Activated CD8-positive, alpha-beta T cell treated with anti-CD3 and anti-CD28 coated beads for 36 hours (primary cell): ENCODE measurements around the gene EWSR1. TPM values are rescaled to one million over a fixed set of nuclear protein-coding genes. Genes with fewer than 3 reads are reported as not detected.

Source experiments
- ATAC-seq: fragments of 200-7000 bp; cut with Tn5 transposase; one replicate; pipeline ENCODE4 v1.10.0; 2021; ENCODE audit warnings: mild to moderate bottlenecking, moderate library complexity
- CTCF ChIA-PET: fragments of 350-600 bp; sonication (Branson Sonifier 250); formaldehyde crosslinking; loops from one replicate; lab custom pipeline; 2021; ENCODE audit warnings: antibody characterized with exemption; lab: Charles Lee
- POLR2A ChIA-PET: fragments of 350-600 bp; sonication (Branson Sonifier 250); formaldehyde crosslinking; loops from one replicate; lab custom pipeline; 2021; ENCODE audit warnings: antibody characterized with exemption; lab: Charles Lee
- DNase-seq: peaks from one replicate; pipeline ENCODE4 v3.0.0-alpha.2; 2020
- H3K27ac Mint-ChIP-seq: one replicate; pipeline ENCODE4 v1.8.0; 2021; ENCODE audit warnings: mild to moderate bottlenecking, mixed read lengths
- H3K27me3 Mint-ChIP-seq: one replicate; pipeline ENCODE4 v1.8.0; 2021; ENCODE audit warnings: mixed read lengths
- H3K36me3 Mint-ChIP-seq: one replicate; pipeline ENCODE4 v1.8.0; 2021; ENCODE audit warnings: low read depth, mixed read lengths
- H3K4me1 Mint-ChIP-seq: one replicate; pipeline ENCODE4 v1.8.0; 2021; ENCODE audit warnings: low read depth, mixed read lengths
- H3K4me3 Mint-ChIP-seq: one replicate; pipeline ENCODE4 v1.8.0; 2021; ENCODE audit warnings: mild to moderate bottlenecking, moderate library complexity, mixed read lengths
- H3K9me3 Mint-ChIP-seq: one replicate; pipeline ENCODE4 v1.8.0; 2021; ENCODE audit warnings: mixed read lengths
- CTCF ChIP-seq: fragments of 200-600 bp; IDR thresholded peaks from one replicate; pipeline ENCODE4 v1.8.0; 2022; ENCODE audit warnings: antibody characterized with exemption, mild to moderate bottlenecking
- intact Hi-C: fragments of 100-400 bp; cut with micrococcal nuclease; formaldehyde crosslinking; loops from one replicate; pipeline ENCODE4 v1.10.0; 2022
- total RNA-seq, 2 experiments: library from RNA; stranded (reverse); gene quantifications; one replicate each; pipeline ENCODE4 v1.2.3, GENCODE V29; 2021

EWSR1 gene
- total RNA-seq, 2 experiments from 2014 or later: 307 to 315 TPM

GRCh38 chr22:29299136-29299900, 31.2 kb downstream of the EWSR1 start:
- Mint-ChIP-seq H3K36me3 (peaks cover 51% of the 10 kb centered on the region), H3K4me3 (no peak overlapping the region), H3K27me3 (peaks cover 4% of the 10 kb centered on the region), H3K27ac (no peak overlapping the region), H3K9me3 (no peaks in the 10 kb centered on the region), H3K4me1 (peaks cover 7% of the 10 kb centered on the region)
- TF ChIP-seq CTCF: no peak
- ATAC-seq (no peak), DNase-seq (no peak)
- POLR2A ChIA-PET: interaction anchor here (1.2 to 6.1 kb wide), 4 partner anchors 10 to 30 kb away, joined by 3 to 29 read pairs (median 8); partner anchors contain the start of genes EWSR1 and RHBDD3
- intact Hi-C loops: no loop called here
- CTCF ChIA-PET: no interaction called here

- no peak for TF ChIP-seq CTCF
- Mint-ChIP-seq H3K4me3 (no peak overlapping the region), H3K9me3 (no peaks in the 10 kb centered on the region), H3K4me1 (peaks cover 7% of the 10 kb centered on the region), H3K36me3 (peaks cover 45% of the 10 kb centered on the region), H3K27me3 (peaks cover 12% of the 10 kb centered on the region), H3K27ac (no peak overlapping the region)
- POLR2A ChIA-PET: interaction anchor here (0.7 to 6.1 kb wide), 3 partner anchors 24 to 86 kb away, joined by 3 to 29 read pairs (median 4); partner anchors contain the start of genes EWSR1 and RHBDD3
- intact Hi-C loops: no loop called here
- CTCF ChIA-PET: interaction anchor here (4.7 kb wide), 1 partner anchor 13 kb away, joined by 25 read pairs; no protein-coding TSS in a partner anchor
- DNase-seq (no peak), ATAC-seq (no peak)
Measured at GRCh38 chr22:29300467-29300806, 32.4 kb downstream of the EWSR1 start.

GRCh38 chr22:29300807-29301601, 32.9 kb downstream of the EWSR1 start:
- H3K4me3 Mint-ChIP-seq: no peak overlapping the region
- ChIA-PET CTCF (interaction anchor here (4.7 kb wide), 1 partner anchor 12 kb away, joined by 25 read pairs; no protein-coding TSS in a partner anchor), POLR2A (interaction anchor here (0.7 to 6.1 kb wide), 3 partner anchors 25 to 85 kb away, joined by 3 to 29 read pairs (median 4); partner anchors contain the start of genes EWSR1 and RHBDD3)
- peak overlapping the region; percentile 21 for H3K27ac Mint-ChIP-seq
- H3K27me3 Mint-ChIP-seq: peaks cover 14% of the 10 kb centered on the region
- no peaks in the 10 kb centered on the region for H3K9me3 Mint-ChIP-seq
- no peak for ATAC-seq
- intact Hi-C loops: no loop called here
- peaks cover 39% of the 10 kb centered on the region for H3K36me3 Mint-ChIP-seq
- no peak for DNase-seq
- H3K4me1 Mint-ChIP-seq: peaks cover 8% of the 10 kb centered on the region
- TF ChIP-seq CTCF: no peak

- intact Hi-C loops: no loop called here
- peaks cover 12% of the 10 kb centered on the region for H3K4me1 Mint-ChIP-seq
- ChIA-PET POLR2A (interaction anchor here (0.9 to 6.1 kb wide), 5 partner anchors 9 to 32 kb away, joined by 4 to 29 read pairs (median 4); partner anchors contain the start of genes EWSR1 and RHBDD3), CTCF (interaction anchor here (1.2 to 4.7 kb wide), 2 partner anchors 12 to 29 kb away, joined by 3 to 25 read pairs; no protein-coding TSS in a partner anchor)
- ATAC-seq (no peak), DNase-seq (no peak)
- H3K27ac Mint-ChIP-seq: no peak overlapping the region
- peaks cover 32% of the 10 kb centered on the region for H3K36me3 Mint-ChIP-seq
- H3K4me3 Mint-ChIP-seq: no peak overlapping the region
- no peak for TF ChIP-seq CTCF
- H3K9me3 Mint-ChIP-seq: no peaks in the 10 kb centered on the region
- H3K27me3 Mint-ChIP-seq: peaks cover 19% of the 10 kb centered on the region
Measured at GRCh38 chr22:29301716-29302401, 33.8 kb downstream of the EWSR1 start.
